Mesenchymal stem cell (in vitro differentiated cells and primary cell): ENCODE results near the gene BCL7C.

ENCODE experiments used
- DNase-seq: peaks from one replicate; pipeline ENCODE4 v3.0.0-alpha.2; 2013
- H2AFZ ChIP-seq: one replicate; pipeline ENCODE4 v1.6.1; 2013; ENCODE audit warnings: low read depth, mild to moderate bottlenecking, control low read depth, inconsistent platforms, low read length, moderate library complexity
- H2AK5ac ChIP-seq: 2 replicates; pipeline ENCODE4 v1.6.1; 2013; ENCODE audit warnings: low read length, moderate library complexity, mild to moderate bottlenecking, inconsistent platforms; ENCODE audit not compliant: severe bottlenecking
- H2BK120ac ChIP-seq: one replicate; pipeline ENCODE4 v1.6.1; 2013; ENCODE audit warnings: low read depth, mild to moderate bottlenecking, inconsistent platforms, low read length, moderate library complexity
- H2BK12ac ChIP-seq, 2 experiments: one replicate each; pipeline ENCODE4 v1.6.1; 2013; ENCODE audit warnings: inconsistent platforms in 2 of 2, low read length in 2 of 2, mild to moderate bottlenecking in 2 of 2, moderate library complexity in 2 of 2, control low read depth in 1 of 2
- H2BK15ac ChIP-seq: one replicate; pipeline ENCODE4 v1.6.1; 2013; ENCODE audit warnings: mild to moderate bottlenecking, low read depth, inconsistent platforms; ENCODE audit not compliant: poor library complexity, severe bottlenecking
- H2BK5ac ChIP-seq: 2 replicates; pipeline ENCODE4 v1.6.1; 2013; ENCODE audit warnings: low read depth, mild to moderate bottlenecking, low read length, control low read depth, inconsistent platforms; ENCODE audit not compliant: poor library complexity, severe bottlenecking
- H3K14ac ChIP-seq, 2 experiments: one replicate each; pipeline ENCODE4 v1.6.1; 2013; ENCODE audit warnings: inconsistent platforms in 2 of 2, low read length in 2 of 2, control low read depth in 1 of 2, mild to moderate bottlenecking in 1 of 2, moderate library complexity in 1 of 2
- H3K18ac ChIP-seq, 2 experiments: one replicate each; pipeline ENCODE4 v1.6.1; 2013; ENCODE audit warnings: inconsistent platforms in 2 of 2, low read length in 2 of 2, control low read depth in 1 of 2, low read depth in 1 of 2, mild to moderate bottlenecking in 1 of 2
- H3K23ac ChIP-seq, 2 experiments: one replicate each; pipeline ENCODE4 v1.6.1; 2013; ENCODE audit warnings: inconsistent platforms in 2 of 2, low read length in 2 of 2, mild to moderate bottlenecking in 2 of 2, moderate library complexity in 2 of 2, control low read depth in 1 of 2
- H3K27ac ChIP-seq: 2 replicates; pipeline ENCODE4 v1.5.1; 2013; ENCODE audit warnings: mild to moderate bottlenecking, moderate library complexity, low read length, control low read depth, inconsistent platforms; ENCODE audit not compliant: poor library complexity, severe bottlenecking
- H3K27me3 ChIP-seq, 2 experiments: 2 replicates each; pipeline versions ENCODE4 v1.6.1 to v1.7.0; 2013; ENCODE audit warnings: low read length in 2 of 2, mild to moderate bottlenecking in 2 of 2, moderate library complexity in 2 of 2, control low read depth in 1 of 2, inconsistent platforms in 1 of 2; ENCODE audit not compliant: control insufficient read depth in 1 of 2, insufficient read depth in 1 of 2
- H3K36me3 ChIP-seq, 2 experiments: 2 replicates each; pipeline versions ENCODE4 v1.6.1 to v1.7.0; 2013; ENCODE audit warnings: low read length in 2 of 2, control low read depth in 1 of 2, inconsistent platforms in 1 of 2, low read depth in 1 of 2, mild to moderate bottlenecking in 1 of 2; ENCODE audit not compliant: insufficient read depth in 2 of 2, control insufficient read depth in 1 of 2
- H3K4ac ChIP-seq, 2 experiments: one replicate each; pipeline ENCODE4 v1.6.1; 2013; ENCODE audit warnings: inconsistent platforms in 2 of 2, low read length in 2 of 2, mild to moderate bottlenecking in 2 of 2, moderate library complexity in 2 of 2, control low read depth in 1 of 2, low read depth in 1 of 2
- H3K4me1 ChIP-seq: 2 replicates; pipeline ENCODE4 v1.6.1; 2013; ENCODE audit warnings: low read depth, low read length, control low read depth; ENCODE audit not compliant: control insufficient read depth, insufficient read depth
- H3K4me2 ChIP-seq: 2 replicates; pipeline ENCODE4 v1.6.1; 2013; ENCODE audit warnings: low read length, mild to moderate bottlenecking, inconsistent platforms; ENCODE audit not compliant: poor library complexity, severe bottlenecking
- H3K4me3 ChIP-seq, 2 experiments: 2 replicates each; pipeline versions ENCODE4 v1.5.1 to v1.7.0; 2013; ENCODE audit warnings: low read length in 2 of 2, mild to moderate bottlenecking in 2 of 2, control low read depth in 1 of 2, low read depth in 1 of 2; ENCODE audit not compliant: insufficient read depth in 1 of 2
- H3K79me1 ChIP-seq: replicated peaks from 2 replicates; pipeline ENCODE4 v1.6.1; 2013; ENCODE audit warnings: mild to moderate bottlenecking, control low read depth, low read length, inconsistent platforms; ENCODE audit not compliant: poor library complexity, severe bottlenecking
- H3K9ac ChIP-seq: 2 replicates; pipeline ENCODE4 v1.7.0; 2013; ENCODE audit warnings: mild to moderate bottlenecking, low read length, moderate library complexity
- H3K9me3 ChIP-seq: 2 replicates; pipeline ENCODE4 v1.7.0; 2013; ENCODE audit warnings: mild to moderate bottlenecking, low read length; ENCODE audit not compliant: control insufficient read depth
- H4K8ac ChIP-seq: one replicate; pipeline ENCODE4 v1.6.1; 2013; ENCODE audit warnings: inconsistent platforms, mild to moderate bottlenecking, low read length, moderate library complexity
- H4K91ac ChIP-seq: one replicate; pipeline ENCODE4 v1.6.1; 2013; ENCODE audit warnings: mild to moderate bottlenecking, low read length, inconsistent platforms
- WGBS: methylation state at CpG from one replicate; pipeline ENCODE4 v1.1.7; 2013; ENCODE audit warnings: mixed read lengths; 5-methylcytosine and 5-hydroxymethylcytosine counted together

The BCL7C gene

DNA sequence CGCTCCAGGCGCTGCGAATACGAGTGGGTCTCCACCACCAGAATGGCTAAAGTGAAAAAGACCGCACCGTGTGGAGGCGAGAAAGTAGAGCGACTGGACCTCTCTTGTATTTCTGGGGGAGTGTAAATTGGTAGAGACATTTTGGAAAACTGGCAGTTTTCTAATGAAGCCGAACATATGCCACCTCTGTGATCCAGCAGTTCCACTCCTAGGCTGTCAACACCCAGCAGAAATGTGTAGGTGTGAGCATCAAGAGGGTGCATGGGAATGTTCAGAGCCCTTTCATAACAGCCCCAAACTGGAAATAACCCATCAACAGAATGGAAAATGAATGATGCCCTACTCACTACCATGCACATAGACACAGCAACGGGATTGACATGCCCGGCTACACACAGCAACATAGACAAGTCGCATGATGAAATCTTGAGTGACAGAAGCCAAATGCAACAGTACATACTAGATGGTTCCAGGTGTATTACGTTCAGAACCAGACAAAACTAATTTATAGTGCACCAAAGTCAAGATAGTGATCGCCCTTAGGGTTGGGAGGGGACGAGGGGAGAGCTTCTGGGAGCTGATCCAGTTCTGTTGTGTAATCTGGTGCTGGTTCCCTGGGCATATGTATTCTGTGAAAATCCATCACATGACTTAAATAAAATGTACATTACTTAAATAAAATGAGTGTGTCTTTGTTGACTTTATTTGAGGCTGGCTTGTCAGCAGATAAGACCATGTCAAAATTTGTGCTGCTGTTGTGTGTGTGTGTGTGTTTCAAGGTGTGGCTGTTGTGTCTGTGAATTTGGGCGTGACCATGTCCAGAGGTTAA, 877 bp upstream of the BCL7C start:
- peak; percentile 3 for DNase-seq
- H4K8ac ChIP-seq, result peak overlapping the region; percentile 95
- 56% methylated on average over 14 of the region's 16 CpGs for WGBS
- H3K4me1 ChIP-seq, result peaks cover 30% of the 10 kb centered on the region
- H3K27me3 ChIP-seq, result no peaks in the 10 kb centered on the region
- peak overlapping the region; percentile 84 for H3K9ac ChIP-seq
- peak overlapping the region; percentile 90 to 99 for H3K18ac ChIP-seq
- H3K14ac ChIP-seq, result no peak overlapping the region
- H3K4me3 ChIP-seq, result peak overlapping the region; percentile 52 to 74
- H2AFZ ChIP-seq, result peak overlapping the region; percentile 96
- no peak overlapping the region for H2BK120ac ChIP-seq
- peak overlapping the region; percentile 90 for H4K91ac ChIP-seq
- H3K4me2 ChIP-seq, result no peak overlapping the region
- no peak overlapping the region for H2BK5ac ChIP-seq
- H3K23ac ChIP-seq, result no peak overlapping the region
- no peaks in the 10 kb centered on the region for H3K9me3 ChIP-seq
- H3K36me3 ChIP-seq, result peaks cover 18% of the 10 kb centered on the region in 2 experiments
- H3K4ac ChIP-seq, result peak overlapping the region; percentile 24 to 64
- peak overlapping the region; percentile 50 to 90 for H2BK12ac ChIP-seq
- peak overlapping the region; percentile 76 for H3K27ac ChIP-seq
- no peak overlapping the region for H2AK5ac ChIP-seq
- no peak overlapping the region for H2BK15ac ChIP-seq
- H3K79me1 ChIP-seq, result peaks cover 16% of the 10 kb centered on the region

DNA sequence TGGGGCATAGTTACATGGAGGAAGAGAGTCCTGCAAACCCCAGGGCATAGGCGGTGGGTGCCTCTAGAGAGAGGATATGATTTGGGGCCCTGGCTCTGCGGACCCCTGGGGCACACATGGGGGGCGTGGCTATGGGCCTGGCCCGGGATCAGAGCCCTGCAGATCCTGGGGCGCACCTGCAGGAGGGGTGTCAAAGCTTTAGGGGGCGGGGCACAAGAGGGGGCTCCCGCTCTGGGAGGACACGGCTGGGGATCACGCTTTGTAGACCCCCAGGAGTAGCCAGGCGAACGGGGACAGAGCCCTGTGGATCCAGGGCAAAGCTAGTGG, 497 bp downstream of the BCL7C start:
- no peaks in the 10 kb centered on the region for H3K9me3 ChIP-seq
- peak overlapping the region; percentile 50 to 88 for H3K18ac ChIP-seq
- peak overlapping the region; percentile 78 for H4K8ac ChIP-seq
- no peak overlapping the region for H2AK5ac ChIP-seq
- peak overlapping the region; percentile 73 for H3K27ac ChIP-seq
- H3K79me1 ChIP-seq, result peaks cover 21% of the 10 kb centered on the region
- peak overlapping the region; percentile 62 to 99 for H3K4ac ChIP-seq
- peak overlapping the region; percentile 60 for H2BK15ac ChIP-seq
- H2BK5ac ChIP-seq, result peak overlapping the region; percentile 8
- H3K36me3 ChIP-seq, result peaks cover 23 to 32% of the 10 kb centered on the region in 2 experiments
- 2% methylated on average over 11 of the region's 11 CpGs for WGBS
- H2AFZ ChIP-seq, result peak overlapping the region; percentile 88
- H2BK120ac ChIP-seq, result no peak overlapping the region
- H3K14ac ChIP-seq, result peak overlapping the region in 1 of 2 experiments; percentile 99
- DNase-seq, result peak; percentile 16
- H4K91ac ChIP-seq, result peak overlapping the region; percentile 73
- H3K27me3 ChIP-seq, result no peaks in the 10 kb centered on the region
- H3K9ac ChIP-seq, result peak overlapping the region; percentile 96
- H2BK12ac ChIP-seq, result peak overlapping the region in 1 of 2 experiments; percentile 37
- H3K4me3 ChIP-seq, result peak overlapping the region; percentile 86 to 97
- H3K4me2 ChIP-seq, result peak overlapping the region; percentile 72
- peaks cover 35% of the 10 kb centered on the region for H3K4me1 ChIP-seq
- H3K23ac ChIP-seq, result peak overlapping the region in 1 of 2 experiments; percentile 94

DNA sequence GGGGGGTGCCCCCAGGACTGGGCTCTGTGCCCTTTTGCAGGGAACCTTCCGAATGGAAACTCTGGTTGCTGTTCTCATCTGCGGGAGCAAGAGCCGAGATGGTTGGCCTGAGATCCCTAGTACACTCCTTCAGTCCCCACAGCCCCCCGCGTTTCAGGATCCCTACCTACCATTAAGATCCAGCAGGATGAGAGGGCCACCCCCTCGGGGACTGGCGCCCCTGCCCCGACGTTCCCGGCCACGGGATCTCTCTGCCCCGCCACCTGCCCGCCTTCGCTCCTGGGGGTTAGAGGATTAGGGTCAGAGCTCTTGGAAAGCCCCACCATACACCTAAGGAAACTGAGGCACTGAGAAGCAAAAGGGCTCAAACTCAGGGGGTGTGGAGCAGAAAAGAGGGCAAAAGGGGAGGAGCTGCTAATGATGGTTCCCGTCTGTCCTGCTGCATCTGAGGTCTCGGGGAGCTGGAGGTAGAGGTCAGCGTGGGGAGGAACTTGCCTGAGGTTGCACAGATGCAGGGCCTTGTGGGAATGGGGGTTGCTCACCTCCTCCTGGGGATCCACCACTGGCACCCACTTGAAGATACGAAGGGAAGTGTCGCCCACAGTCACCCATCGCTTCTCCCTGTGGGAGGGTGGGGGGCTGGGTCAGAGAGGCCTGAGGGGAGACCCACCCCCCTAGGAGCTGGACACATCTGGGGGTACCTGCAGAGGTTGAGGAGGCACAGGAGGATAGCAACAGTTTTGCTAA, 1.0 kb downstream of the BCL7C start:
- Histone ChIP-seq H4K8ac (no peak overlapping the region), H3K18ac (peak overlapping the region; percentile 50 to 88), H2AFZ (no peak overlapping the region), H3K4me3 (peak overlapping the region; percentile 86 to 97), H3K4me2 (peak overlapping the region; percentile 72), H2BK5ac (no peak overlapping the region), H4K91ac (no peak overlapping the region), H3K27me3 (no peaks in the 10 kb centered on the region), H3K14ac (peak overlapping the region in 1 of 2 experiments; percentile 99), H3K79me1 (peaks cover 23% of the 10 kb centered on the region), H3K4me1 (peaks cover 35% of the 10 kb centered on the region), H2BK15ac (no peak overlapping the region), H2BK12ac (peak overlapping the region in 1 of 2 experiments; percentile 37), H3K9me3 (no peaks in the 10 kb centered on the region), H3K36me3 (peaks cover 25 to 34% of the 10 kb centered on the region in 2 experiments), H2AK5ac (no peak overlapping the region), H3K4ac (peak overlapping the region in 1 of 2 experiments; percentile 99), H3K9ac (peak overlapping the region; percentile 96), H3K27ac (no peak overlapping the region), H2BK120ac (no peak overlapping the region), H3K23ac (peak overlapping the region in 1 of 2 experiments; percentile 65)
- WGBS, result 87% methylated on average over 16 of the region's 20 CpGs
- DNase-seq, result no peak
